Measurements from ENCODE around the gene CPSF7.
"Not testable (repeated sequence)": the region's sequence is repeated elsewhere in the genome, so short reads cannot be mapped to it uniquely, and the experiment has no call there.

The CPSF7 gene

DNA sequence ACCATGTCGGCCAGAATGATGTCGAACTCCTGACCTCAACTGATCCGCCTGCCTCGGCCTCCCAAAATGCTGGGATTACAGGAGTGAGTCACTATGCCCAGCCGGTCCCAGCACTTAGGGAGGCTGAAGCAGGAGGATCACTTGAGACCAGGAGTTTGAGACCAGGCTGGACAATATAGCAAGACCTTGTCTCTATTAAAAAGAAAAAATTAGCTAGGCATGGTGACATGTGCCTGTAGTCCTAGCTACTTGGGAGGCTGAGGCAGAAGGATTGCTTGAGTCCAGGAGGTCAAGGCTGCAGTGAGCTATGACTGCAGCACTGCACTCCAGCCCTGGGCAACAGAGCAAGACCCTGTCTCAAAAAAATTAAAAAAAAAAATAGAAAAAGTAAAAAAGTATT, 45.9 kb downstream of the CPSF7 start:
- DNase-seq = not testable (repeated sequence)

DNA sequence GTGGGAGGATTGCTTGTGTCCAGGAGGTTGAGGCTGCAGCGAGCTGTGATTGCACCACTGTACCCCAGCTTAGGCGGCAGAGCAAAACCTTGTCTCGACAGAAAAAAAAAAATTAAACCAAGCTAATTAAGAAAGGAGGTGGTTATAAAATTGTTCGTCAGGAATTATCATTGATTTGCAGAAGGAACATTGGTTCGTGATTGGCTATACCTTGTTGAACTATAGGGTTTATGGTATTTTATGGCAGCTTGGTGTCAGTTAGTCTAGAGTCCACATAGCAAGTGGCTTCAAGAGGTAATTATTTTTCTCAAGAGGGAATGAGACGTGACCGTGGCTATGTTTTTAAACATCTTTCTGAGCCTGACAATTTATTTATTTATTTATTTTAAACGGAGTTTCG, 48.9 kb downstream of the CPSF7 start:
- no peak for DNase-seq

DNA sequence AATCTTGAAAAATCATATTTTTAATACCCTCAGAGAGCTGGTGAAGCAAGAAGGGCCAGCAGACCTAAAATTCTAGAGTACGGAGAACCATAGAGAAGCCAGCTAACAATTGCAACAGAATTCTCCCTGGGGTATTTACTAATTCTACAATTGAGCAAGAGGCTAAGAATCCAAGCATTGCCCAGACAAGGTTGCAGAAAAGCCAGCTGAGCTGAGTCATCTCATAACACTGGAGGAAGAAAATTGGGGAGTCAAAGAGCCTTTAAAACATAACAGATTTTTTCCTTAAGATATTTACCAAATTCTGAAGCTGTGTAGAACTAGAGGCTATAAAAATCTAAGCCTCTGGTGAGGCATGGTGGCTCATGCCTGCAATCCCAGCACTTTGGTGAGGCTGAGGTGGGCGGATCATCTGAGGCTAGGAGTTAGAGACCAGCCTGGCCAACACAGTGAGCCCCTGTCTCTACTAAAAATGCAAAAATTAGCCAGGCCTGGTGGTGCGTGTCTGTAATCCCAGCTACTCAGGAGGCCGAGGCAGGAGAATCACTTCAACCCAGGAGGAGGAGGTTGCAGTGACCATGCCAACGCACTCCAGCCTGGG, 51.0 kb downstream of the CPSF7 start:
- DNase-seq = no peak

- DNase-seq = no peak
These were observed 52.2 kb downstream of the CPSF7 start for GRCh38 chr11:61377461-61378160.

DNA sequence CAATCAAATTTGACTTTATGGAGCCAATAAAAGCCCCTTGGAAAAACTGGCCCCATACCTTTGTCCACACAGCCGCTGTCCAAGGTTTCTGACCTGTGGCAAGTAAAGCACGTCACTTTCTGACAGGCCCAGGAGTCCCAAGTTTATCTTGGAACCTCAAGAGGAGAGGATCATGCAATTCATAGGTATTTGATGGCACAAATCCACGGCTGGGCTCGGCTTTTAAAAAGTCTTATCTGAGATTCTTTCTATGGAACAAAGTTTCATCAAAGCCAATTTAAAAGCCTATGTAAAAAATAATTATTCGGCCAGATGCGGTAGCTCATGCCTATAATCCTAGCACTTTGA, 54.0 kb downstream of the CPSF7 start:
- DNase-seq = no peak

DNA sequence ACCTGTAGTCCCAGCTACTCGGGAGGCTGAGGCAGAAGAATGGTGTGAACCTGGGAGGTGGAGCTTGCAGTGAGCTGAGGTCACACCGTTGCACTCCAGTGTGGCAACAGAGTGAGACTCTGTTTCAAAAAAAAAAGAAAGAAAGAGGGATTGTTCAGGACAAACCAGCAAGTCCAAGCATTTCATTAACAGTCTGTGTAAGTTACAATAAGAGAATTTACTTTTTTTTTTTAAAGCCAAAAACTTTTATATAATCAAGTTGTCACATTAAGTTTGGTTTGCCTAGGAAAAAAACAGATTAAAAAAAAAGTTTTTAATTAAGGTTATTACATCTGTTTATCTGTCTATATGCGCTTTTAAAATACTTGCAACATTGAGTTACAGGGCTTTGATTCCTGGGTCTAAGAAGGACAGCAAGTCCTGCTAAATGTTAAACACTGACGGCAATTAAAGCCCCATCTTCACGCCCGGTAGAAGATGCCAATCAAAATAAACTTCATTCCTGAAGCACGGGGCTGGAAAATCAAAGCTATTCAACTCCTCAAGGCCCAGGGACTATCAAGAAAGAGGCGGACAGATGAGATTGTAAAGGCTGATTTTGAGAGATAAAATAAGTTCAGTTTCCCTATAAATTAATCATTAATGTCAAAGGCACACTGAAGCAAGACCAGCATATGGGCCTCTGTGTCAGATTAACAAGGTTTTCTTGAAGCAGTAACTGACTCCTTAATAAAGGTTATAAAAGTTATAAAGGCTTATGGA, 56.9 kb downstream of the CPSF7 start:
- DNase-seq = no peak

GRCh38 chr11:61370349-61371005, 59.3 kb downstream of the CPSF7 start:
- DNase-seq = no peak

DNA sequence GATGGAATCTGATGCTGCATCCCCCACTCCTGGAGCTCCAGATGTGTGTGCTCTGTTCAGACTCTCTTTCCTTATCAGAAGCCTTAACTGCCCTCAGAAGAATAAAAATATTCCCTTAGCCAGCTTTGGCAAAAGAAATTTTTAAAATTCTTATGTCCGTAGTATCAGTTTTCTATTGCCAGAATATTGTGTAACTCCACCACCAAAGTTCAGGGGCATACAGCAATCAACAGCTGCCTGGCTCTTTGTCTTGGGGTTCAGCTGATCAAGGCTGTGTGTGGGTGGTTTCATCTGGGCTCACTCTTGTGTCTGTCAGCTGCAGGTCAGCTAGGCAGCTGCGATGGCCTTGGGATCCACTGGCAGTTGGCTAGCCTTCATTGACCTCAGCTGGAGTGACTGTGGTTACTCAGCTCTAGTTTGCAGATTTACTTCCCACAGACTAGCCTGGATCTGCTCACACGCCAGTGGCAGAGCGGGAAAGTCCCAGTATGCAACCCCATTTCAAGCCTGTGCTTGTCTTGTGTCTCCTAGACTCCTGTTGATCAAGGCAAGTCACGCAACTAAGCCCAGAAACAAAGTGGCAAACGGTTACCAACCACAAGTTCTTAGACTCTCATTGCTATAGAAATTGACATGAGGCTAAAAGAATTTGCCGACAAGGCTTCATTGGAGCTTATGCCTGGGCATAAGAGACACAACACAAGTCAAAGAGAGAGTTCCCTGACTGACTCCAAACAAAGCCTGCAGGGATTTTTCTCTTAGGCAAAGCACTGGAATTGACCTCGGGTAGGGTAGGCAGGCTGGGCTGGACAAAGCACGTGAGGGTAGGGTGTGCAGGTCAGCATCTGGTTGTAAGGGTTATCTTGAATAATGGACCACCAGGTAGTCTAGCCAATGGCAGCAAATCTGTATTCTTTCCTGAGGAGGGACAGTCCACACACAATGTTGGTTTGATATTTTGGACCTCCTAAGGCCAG, 60.1 kb downstream of the CPSF7 start:
- no peak for DNase-seq

- no peak for DNase-seq
These were observed 61.1 kb downstream of the CPSF7 start for GRCh38 chr11:61368646-61369045.

GRCh38 chr11:61367406-61367805, 62.4 kb downstream of the CPSF7 start:
- no peak for DNase-seq

GRCh38 chr11:61364012-61364675, 65.6 kb downstream of the CPSF7 start:
- no peak for DNase-seq

DNA sequence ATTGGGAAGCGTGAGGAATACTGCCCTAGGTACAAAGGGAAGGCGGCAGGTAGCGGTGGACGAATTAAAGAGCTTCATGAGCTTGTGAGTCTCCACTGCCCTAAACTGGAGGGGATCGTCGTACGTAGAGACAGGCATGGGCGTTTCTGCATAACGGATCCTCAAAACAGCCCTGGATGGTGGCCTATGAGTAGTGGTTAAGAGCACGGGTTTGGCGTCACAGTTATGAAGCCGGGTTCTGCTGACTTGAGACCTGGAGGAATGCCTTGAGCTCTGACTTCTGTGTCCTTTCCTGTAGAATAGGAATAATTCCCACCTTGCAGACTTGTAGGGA, 67.3 kb downstream of the CPSF7 start:
- DNase-seq = peak; percentile 22 to 44

- DNase-seq = peak; percentile 91 to 92
These were observed 67.8 kb downstream of the CPSF7 start, which contains the start of the genes CYB561A3 and TMEM138 for GRCh38 chr11:61361741-61362541. Gene CYB561A3 (minus strand): TSS chr11:61361882. CDS start chr11:61356713, 5,169 bp downstream. Gene TMEM138 (plus strand): TSS chr11:61362374. CDS start chr11:61364391, 2,017 bp downstream.

GRCh38 chr11:61361237-61361740, 68.5 kb downstream of the CPSF7 start:
- DNase-seq = no peak

GRCh38 chr11:61359516-61359915, 70.3 kb downstream of the CPSF7 start:
- no peak for DNase-seq

DNA sequence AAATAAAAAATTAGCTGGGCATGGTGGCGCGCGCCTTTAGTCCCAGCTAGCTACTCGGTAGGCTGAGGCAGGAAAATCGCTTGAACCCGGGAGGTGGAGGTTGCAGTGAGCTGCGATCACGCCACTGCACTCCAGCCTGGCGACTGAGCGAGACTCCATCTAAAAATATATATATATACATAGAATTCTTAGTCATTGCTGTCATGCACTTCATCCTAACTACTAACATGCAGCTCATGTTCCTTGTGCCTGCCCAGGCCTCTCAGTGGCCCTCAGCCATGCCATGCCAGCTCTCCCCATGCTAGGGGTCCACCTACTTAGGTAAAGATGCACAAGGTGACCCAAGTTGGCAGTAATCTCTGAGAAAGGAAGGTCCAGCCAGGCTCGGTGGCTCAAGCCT, 71.2 kb downstream of the CPSF7 start:
- no peak for DNase-seq

- no peak for DNase-seq
These were observed 71.9 kb downstream of the CPSF7 start for GRCh38 chr11:61357894-61358239.

DNA sequence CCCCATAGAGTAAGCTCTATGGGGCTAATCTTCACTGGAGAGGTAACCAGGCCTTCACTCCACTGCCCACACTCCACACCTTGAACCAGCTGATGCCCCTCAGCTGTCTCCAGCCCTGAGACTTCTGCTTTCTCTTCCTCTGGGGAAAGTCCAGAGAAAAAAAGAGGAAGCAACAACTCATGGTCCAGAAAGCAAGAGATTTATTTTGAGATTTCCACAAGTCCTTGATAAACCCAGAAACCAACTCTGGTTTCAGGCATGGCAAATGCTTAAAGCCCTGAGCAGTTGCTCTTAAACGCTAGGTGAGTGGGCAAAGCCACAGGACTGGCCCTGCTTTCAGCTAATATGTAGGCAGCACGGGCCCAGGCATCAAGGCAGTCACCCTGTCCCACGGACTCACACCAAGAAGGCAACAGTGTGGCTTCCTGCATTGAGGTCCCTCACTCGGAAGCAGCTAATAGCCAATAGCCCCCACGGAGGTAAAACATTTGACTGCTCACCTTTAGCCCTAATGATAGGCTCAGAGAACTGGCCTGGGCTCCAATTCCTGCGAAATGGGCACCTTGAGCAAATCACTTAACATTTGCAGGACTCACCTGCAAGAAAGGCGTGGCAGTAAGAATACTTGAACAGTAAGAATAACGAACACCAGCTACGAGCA, 72.4 kb downstream of the CPSF7 start:
- no peak for DNase-seq

DNA sequence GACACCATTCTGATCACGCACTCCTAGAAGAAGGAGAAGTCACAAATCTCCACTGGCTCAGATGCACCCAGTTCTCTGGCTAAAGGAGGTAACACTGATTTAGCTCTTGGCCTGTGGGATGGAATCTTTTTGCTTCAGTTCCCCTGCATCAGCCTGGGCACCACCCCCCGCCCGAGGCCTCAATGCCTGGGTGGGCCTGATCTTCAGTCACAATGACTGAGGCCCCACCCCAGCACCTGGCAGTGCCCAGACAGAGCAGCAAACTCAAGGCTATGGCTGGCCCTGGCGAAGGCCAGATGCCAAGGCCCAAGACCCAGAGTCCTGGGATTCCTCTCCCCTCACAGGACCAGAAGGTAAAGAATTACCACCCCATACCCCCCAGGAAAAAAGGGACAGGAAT, 73.1 kb downstream of the CPSF7 start:
- no peak for DNase-seq

DNA sequence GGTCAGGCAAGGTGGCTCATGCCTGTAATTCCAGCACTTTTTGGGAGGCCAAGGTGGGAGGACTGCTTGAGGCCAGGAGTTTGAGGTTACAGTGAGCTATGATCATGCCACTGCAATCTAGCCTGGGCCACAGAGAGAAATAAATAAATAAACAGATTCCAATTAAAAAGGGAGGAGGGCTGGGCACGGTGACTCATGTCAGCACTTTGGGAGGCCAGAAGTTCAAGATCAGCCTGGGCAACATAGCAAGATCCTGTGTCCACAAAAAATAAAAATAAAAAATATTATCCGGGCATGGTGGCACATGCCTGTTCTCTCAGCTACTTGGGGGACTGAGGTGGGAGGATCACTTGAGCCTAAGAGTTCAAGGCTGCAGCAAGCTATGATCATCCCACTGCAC, 75.6 kb downstream of the CPSF7 start:
- DNase-seq = no peak

All from stimulated activated CD4-positive, alpha-beta T cell treated with anti-CD3 and anti-CD28 coated beads, Interleukin-2, amount 100 ng/mL, for 24 hours (primary cell).